Amniotic stem cell (primary cell): ENCODE data around the gene VPS50.

Experiments
- DNase-seq: peaks from one replicate; lab custom pipeline; 2025; lab: John Stamatoyannopoulos, UW

The VPS50 gene

GRCh38 chr7:93231799-93232672 lies at the start of gene VPS50:
Gene VPS50, plus strand, starts transcription at chr7:93232366. Its CDS starts 102 bp downstream, at chr7:93232468.
- DNase-seq = peak; percentile 88

DNA sequence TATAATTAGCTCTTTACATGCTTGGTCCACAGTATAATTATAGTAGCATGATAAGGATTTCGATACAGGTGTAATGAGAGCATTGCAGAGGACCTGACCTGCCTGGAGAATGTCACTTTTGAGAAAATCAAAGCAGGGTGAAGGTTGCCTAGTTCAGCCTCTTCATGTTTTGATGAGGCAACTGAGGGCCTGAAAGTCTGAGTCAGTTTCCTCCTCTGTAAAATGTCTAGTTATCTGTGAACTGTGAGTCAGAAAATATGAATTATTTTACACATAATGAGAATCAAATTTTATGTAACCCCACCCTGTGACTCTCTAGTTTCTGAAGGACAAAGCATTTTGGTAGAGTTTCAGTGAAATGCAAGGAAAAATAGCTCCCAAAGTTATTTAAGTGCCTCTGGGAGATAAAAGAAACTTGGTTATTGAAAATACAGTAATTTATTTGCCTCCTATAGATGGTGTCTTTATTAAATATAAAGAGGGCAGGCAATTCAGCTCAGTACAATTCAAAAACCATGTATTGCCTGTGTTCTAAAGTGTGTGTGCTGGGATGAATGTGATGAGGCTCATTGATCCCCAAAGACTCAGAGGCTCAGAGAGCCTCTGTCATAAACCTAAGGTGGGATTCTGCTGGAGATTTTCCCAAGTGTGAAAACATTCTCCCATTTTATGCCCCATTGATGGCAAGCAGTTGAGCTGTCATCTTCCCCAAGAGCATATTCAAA lies 46.7 kb upstream of the VPS50 start:
- no peak for DNase-seq

GRCh38 chr7:93188870-93189634 lies 43.1 kb upstream of the VPS50 start:
- DNase-seq = no peak

- DNase-seq = peak; percentile 19
Measured at GRCh38 chr7:93194386-93194785, 37.8 kb upstream of the VPS50 start.

DNA sequence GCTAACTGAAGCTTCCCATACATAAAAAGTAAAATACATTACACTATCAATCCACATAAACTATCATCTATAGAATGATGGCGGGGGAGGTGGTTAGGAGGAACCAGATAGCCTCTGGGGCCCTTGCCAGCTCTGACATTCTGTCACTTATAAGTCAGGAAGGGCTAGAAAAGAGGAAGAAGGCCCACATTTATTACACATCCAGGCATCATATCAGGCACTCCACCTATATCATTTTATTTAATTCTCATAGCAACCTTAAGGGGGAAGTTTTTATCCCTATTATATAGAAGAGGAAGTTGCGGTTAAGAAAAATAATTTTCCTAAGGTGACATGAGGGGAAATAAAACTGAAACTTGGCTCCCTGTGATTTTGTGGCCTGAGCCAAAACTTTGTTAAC lies 35.8 kb upstream of the VPS50 start:
- DNase-seq = no peak

- no peak for DNase-seq
Measured at GRCh38 chr7:93198472-93198871, 33.7 kb upstream of the VPS50 start.

GRCh38 chr7:93202594-93203250 lies 29.4 kb upstream of the VPS50 start:
- no peak for DNase-seq

GRCh38 chr7:93203496-93203895 lies 28.7 kb upstream of the VPS50 start:
- no peak for DNase-seq

GRCh38 chr7:93205046-93205445 lies 27.1 kb upstream of the VPS50 start:
- DNase-seq = no peak

- DNase-seq = no peak
Measured at GRCh38 chr7:93211228-93211818, 20.8 kb upstream of the VPS50 start.

DNA sequence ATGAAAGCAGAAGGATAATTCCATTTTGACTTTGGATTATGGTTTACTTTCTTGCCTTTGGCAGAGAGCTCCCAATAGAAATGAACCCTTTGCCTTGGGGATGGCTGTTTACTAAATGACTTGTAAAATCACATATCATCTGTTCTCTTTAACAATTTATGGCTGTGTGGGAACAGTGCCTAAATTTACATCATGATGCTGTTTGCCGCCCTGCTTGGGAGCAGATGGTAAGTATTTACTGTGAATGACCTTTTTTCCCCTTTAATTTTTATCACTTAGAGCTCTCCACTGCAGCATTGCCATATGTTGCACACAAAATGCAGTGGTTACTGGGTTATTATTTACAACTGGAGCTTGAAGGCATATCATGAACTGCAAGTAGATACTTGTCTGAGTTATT lies 19.3 kb upstream of the VPS50 start:
- no peak for DNase-seq

- no peak for DNase-seq
Measured at GRCh38 chr7:93218997-93219827, 13.0 kb upstream of the VPS50 start.

GRCh38 chr7:93219868-93220267 lies 12.3 kb upstream of the VPS50 start:
- no peak for DNase-seq

DNA sequence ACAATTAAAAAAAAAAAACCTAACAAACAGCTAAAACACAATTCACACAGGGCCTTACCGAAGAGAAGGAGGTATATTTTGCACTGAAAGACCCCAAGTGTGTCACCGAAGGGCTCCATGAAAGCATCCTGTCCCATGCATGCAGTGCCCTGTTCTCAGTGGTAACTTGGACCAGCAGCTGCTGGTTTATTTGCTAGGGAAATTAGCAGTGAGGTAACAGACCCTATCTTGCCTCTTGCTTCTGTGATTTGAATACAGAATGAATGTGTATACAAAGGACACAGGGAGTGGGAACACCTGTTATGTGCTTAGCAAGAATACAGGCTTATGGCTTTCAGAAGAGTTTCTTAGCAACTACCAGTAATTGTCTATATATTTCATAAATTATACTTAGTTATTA lies 5.9 kb upstream of the VPS50 start, which contains the start of gene HEPACAM2:
HEPACAM2 (minus strand) TSS at position 160 of the 400 bp plus-strand sequence.
- no peak for DNase-seq

GRCh38 chr7:93228302-93228701 lies 3.9 kb upstream of the VPS50 start:
- DNase-seq = peak; percentile 70

DNA sequence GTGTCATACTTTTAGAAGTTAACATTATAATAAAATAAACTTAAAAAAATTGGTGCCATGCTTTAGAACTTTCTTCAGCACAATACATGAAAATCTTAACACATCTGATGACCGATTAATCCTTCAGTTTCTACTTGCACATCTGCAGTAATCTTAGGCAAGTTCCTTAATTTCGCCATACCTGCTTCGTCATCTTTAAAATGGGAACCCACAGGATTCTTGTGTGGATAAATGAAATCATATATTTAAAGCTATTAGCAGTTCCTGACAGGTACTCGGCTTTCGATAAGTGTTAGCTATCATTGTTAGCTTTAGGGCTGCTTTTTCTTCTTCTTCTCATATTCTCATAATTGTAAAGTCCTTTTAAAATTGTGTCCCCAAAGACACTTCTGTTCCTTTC lies 907 bp upstream of the VPS50 start:
- no peak for DNase-seq

DNA sequence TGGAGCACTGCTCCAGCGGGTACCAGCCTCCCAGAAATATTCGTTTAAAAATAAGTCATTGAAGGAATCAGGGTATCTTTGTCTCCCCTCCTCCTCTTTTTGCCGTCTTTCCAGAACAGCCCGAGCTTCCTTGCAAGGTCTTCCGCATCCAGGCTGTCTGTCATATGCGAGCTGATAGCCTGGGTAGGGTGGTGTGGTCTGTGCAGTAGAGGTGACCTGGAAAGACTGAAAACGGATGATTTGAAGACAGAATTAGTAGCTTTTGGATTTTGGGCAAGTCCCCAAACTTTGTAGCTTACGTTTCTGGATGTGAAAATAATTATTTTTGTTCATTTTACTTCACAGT lies 480 bp downstream of the VPS50 start:
- no peak for DNase-seq

DNA sequence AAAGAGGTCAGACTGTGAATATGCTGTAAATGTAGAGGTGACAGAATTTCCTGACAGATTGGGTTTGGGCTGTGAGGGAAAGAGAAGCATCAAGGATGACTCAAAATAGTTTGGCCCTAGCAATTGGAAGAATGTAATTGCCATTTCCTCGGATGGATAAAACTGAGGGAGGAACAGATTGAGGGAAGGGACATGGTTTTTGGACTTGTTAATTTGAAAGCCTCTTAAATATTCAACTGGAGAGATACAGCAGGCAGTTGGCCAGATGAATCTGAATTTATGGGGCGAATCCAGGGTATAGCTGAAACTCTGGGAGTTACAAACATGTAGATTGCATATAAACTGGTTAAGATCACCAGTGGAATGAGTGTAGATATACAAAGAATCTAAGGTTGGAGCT lies 3.4 kb downstream of the VPS50 start:
- no peak for DNase-seq

DNA sequence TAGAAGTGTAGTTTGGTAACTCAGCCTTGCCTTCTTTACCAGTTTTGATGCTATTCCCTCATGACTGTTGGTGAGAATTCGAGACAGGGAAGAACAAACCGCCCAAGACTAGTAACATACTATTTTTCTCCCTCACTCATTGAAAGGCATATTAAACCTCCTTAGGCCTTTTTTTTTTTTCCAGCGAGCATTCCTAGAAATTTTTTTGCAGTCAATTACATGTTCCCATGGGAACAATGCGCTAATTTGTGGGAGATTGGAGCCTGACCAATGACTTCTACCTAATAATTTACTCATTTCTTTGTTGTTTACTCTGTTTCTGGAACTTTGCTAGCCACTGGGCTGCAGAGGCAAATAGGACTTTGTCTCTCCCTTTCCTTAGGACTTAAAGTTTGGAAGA lies 6.0 kb downstream of the VPS50 start:
- no peak for DNase-seq

DNA sequence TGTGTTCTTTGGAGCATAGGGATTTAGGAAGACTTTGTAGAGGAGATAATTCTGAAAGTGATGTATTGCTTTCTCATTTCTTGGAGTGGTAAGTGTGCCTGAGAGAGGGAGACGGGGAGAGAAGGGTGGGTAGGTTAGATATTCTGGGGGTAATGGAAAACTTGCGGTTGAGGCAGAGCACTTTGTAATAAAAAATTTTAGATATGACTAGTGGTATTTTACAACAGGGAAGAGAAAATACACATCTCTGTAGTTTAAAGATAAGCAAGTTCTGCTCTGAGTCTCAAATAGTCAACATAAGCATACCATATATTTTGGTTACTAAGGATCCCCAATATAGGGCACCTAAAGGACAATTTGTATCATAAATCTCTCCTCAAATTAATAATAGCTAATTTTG lies 6.6 kb downstream of the VPS50 start:
- DNase-seq = no peak

DNA sequence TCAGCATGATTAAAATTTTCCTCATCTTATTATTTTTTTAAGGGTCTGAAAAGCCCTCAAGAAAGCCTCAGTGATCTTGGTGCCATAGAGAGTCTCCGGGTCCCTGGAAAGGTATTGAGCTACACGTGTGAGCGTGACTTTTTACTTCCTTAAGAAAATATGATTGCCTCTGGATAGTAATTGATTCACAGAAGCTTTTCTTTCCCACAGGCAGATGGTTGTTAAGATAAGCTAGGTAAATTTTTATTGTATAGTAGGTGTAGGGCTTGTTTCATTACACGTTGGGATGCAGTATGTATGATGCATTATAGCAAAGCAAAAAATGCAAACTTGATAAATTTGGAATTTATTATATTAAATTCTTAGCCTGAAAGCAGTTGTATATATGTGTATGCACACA lies 7.7 kb downstream of the VPS50 start:
- DNase-seq = no peak
